ENCODE measurements around the gene ABLIM3.

DNA sequence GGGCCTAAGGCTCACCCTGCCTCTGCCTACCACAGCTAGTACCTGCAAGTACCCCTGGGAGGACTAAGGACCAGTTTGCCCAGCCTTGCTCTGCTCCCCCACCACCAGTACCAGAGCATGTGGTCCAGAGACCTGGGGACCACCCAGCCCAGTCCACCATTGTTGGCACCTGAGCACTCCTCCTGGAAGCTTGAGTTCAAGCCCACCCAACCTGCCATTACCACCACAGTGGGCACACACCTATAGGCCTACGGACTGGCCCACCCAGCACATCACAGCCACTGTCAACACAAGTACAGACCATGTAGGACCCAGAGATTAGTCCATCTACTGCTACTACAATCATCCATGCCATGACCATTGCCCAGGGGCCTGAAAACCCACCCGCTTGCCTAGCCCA is 47.7 kb upstream of the ABLIM3 start:
- no peak for TF ChIP-seq GATA2 (IDR thresholded peaks at IDR 0.05; ENCODE audit: low read depth, low read length)
- TF ChIP-seq GATA3 (IDR thresholded peaks at IDR 0.05; ENCODE audit: low read depth, low read length): no peak

All from SH-SY5Y (cell line).